Gastrocnemius medialis (tissue), 4 donors: ENCODE results near the gene MAPK6.

Experiments
- POLR2A ChIP-seq, 2 donors: fragments of 450-650 bp; IDR thresholded peaks; one replicate each; pipeline ENCODE4 v1.6.1; 2017; ENCODE audit warnings: antibody characterized with exemption in 2 of 2, mild to moderate bottlenecking in 2 of 2, moderate library complexity in 2 of 2
- TF ChIP-seq, protein P1 (sequence below), 5 experiments: fragments of 450-650 bp in 3 of 5; fragments of 200-600 bp in 2 of 5; sonication (generic) in 2 of 5; IDR thresholded peaks in 4 of 5; conservative IDR thresholded peaks in 1 of 5; 1 replicate in 4 of 5; 2 replicates in 1 of 5; pipeline ENCODE4 v1.5.1; 2016 to 2019; ENCODE audit warnings: antibody characterized with exemption in 5 of 5, mild to moderate bottlenecking in 3 of 5, moderate library complexity in 3 of 5

DNA sequence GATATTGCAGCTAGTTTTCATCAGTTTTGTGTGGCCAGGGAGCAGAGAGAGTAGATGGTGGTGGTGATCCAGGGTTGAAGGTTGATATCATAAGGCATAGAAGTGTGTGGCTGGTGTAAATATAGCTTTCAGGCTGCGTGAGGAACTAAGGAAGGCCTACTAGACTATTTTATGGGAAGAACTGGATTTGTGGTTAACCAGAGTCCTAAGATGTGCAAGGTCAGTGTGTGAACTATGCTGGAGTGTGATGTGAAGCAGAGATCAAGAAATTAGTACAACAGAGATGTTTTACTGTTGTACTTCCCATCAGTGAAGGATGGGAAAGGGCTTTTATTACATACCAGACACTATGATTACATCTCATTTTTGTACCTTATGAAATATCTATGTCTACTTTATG is 41.5 kb downstream of the MAPK6 start:
- TF ChIP-seq, protein P1, sequence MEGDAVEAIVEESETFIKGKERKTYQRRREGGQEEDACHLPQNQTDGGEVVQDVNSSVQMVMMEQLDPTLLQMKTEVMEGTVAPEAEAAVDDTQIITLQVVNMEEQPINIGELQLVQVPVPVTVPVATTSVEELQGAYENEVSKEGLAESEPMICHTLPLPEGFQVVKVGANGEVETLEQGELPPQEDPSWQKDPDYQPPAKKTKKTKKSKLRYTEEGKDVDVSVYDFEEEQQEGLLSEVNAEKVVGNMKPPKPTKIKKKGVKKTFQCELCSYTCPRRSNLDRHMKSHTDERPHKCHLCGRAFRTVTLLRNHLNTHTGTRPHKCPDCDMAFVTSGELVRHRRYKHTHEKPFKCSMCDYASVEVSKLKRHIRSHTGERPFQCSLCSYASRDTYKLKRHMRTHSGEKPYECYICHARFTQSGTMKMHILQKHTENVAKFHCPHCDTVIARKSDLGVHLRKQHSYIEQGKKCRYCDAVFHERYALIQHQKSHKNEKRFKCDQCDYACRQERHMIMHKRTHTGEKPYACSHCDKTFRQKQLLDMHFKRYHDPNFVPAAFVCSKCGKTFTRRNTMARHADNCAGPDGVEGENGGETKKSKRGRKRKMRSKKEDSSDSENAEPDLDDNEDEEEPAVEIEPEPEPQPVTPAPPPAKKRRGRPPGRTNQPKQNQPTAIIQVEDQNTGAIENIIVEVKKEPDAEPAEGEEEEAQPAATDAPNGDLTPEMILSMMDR (IDR thresholded peaks at IDR 0.05 in 4 of 5, conservative IDR thresholded peaks at IDR 0.05 in 1 of 5) = no peak
- TF ChIP-seq POLR2A (IDR thresholded peaks at IDR 0.05) = no peak
